H9 (cell line): Measurements from ENCODE around the gene CLMN. TPM values are rescaled to one million over a fixed set of nuclear protein-coding genes. Genes with fewer than 3 reads are reported as not detected.

Experiments used
- DNase-seq: peaks from one replicate; pipeline ENCODE4 v3.0.0-alpha.2; 2017
- H2AFZ ChIP-seq: one replicate; pipeline ENCODE4 v1.6.1; 2013; ENCODE audit warnings: mild to moderate bottlenecking, low read length, control low read depth, moderate library complexity
- H2AK5ac ChIP-seq: 2 replicates; pipeline ENCODE4 v1.6.1; 2013; ENCODE audit warnings: low read length, control low read depth, mixed read lengths; ENCODE audit not compliant: insufficient read length
- H2BK120ac ChIP-seq: one replicate; pipeline ENCODE4 v1.6.1; 2013; ENCODE audit warnings: low read depth, mild to moderate bottlenecking, low read length, control low read depth, inconsistent platforms; ENCODE audit not compliant: poor library complexity, severe bottlenecking
- H2BK12ac ChIP-seq: 2 replicates; pipeline ENCODE4 v1.6.1; 2013; ENCODE audit warnings: low read length, control low read depth, mixed read lengths, low read depth; ENCODE audit not compliant: insufficient read length
- H2BK15ac ChIP-seq: 2 replicates; pipeline ENCODE4 v1.6.1; 2013; ENCODE audit warnings: low read depth, low read length, control low read depth
- H2BK20ac ChIP-seq: one replicate; pipeline ENCODE4 v1.6.1; 2013; ENCODE audit warnings: low read depth, mild to moderate bottlenecking, low read length, control low read depth, inconsistent platforms; ENCODE audit not compliant: poor library complexity, severe bottlenecking
- H2BK5ac ChIP-seq: 2 replicates; pipeline ENCODE4 v1.6.1; 2013; ENCODE audit warnings: low read length, control low read depth, mixed read lengths; ENCODE audit not compliant: insufficient read length
- H3K14ac ChIP-seq: 2 replicates; pipeline ENCODE4 v1.6.1; 2013; ENCODE audit warnings: low read length, control low read depth; ENCODE audit not compliant: insufficient read depth
- H3K18ac ChIP-seq: 2 replicates; pipeline ENCODE4 v1.6.1; 2013; ENCODE audit warnings: low read depth, mild to moderate bottlenecking, mixed read lengths, low read length, control low read depth; ENCODE audit not compliant: insufficient read length
- H3K23ac ChIP-seq: 2 replicates; pipeline ENCODE4 v1.6.1; 2013; ENCODE audit warnings: low read length, control low read depth, mixed read lengths, low read depth; ENCODE audit not compliant: insufficient read length
- H3K23me2 ChIP-seq: 2 replicates; pipeline ENCODE4 v1.6.1; 2013; ENCODE audit warnings: low read depth, mild to moderate bottlenecking, mixed read lengths, low read length, control low read depth; ENCODE audit not compliant: insufficient read length, poor library complexity, severe bottlenecking
- H3K27ac ChIP-seq: 2 replicates; pipeline ENCODE4 v1.5.1; 2013; ENCODE audit warnings: low read length, control low read depth, mixed read lengths, low read depth; ENCODE audit not compliant: insufficient read length
- H3K27me3 ChIP-seq: 2 replicates; pipeline ENCODE4 v1.6.1; 2013; ENCODE audit warnings: low read length, control low read depth, inconsistent platforms; ENCODE audit not compliant: insufficient read depth
- H3K4ac ChIP-seq: 2 replicates; pipeline ENCODE4 v1.6.1; 2013; ENCODE audit warnings: low read depth, mild to moderate bottlenecking, control low read depth, inconsistent platforms, low read length, moderate library complexity
- H3K4me1 ChIP-seq: 2 replicates; pipeline ENCODE4 v1.6.1; 2013; ENCODE audit warnings: low read length, control low read depth, inconsistent platforms; ENCODE audit not compliant: insufficient read depth
- H3K4me2 ChIP-seq: 2 replicates; pipeline ENCODE4 v1.6.1; 2013; ENCODE audit warnings: low read length, control low read depth, mixed read lengths; ENCODE audit not compliant: insufficient read length, insufficient read depth
- H3K56ac ChIP-seq: 2 replicates; pipeline ENCODE4 v1.6.1; 2013; ENCODE audit warnings: low read depth, mild to moderate bottlenecking, mixed read lengths, low read length, control low read depth; ENCODE audit not compliant: insufficient read length
- H3K79me1 ChIP-seq: 2 replicates; pipeline ENCODE4 v1.6.1; 2013; ENCODE audit warnings: low read depth, mild to moderate bottlenecking, moderate library complexity, low read length, control low read depth, inconsistent platforms; ENCODE audit not compliant: insufficient read depth, poor library complexity, severe bottlenecking
- H3K79me2 ChIP-seq: 2 replicates; pipeline ENCODE4 v1.6.1; 2013; ENCODE audit warnings: low read length, control low read depth, inconsistent platforms; ENCODE audit not compliant: insufficient read depth
- H3K9ac ChIP-seq: 2 replicates; pipeline ENCODE4 v1.6.1; 2013; ENCODE audit warnings: low read length, control low read depth, mixed read lengths; ENCODE audit not compliant: insufficient read length; ENCODE audit errors: extremely low read depth
- H3K9me3 ChIP-seq: one replicate; pipeline ENCODE4 v1.6.1; 2013; ENCODE audit warnings: low read depth, low read length, inconsistent platforms; ENCODE audit not compliant: control insufficient read depth
- H3T11ph ChIP-seq: one replicate; pipeline ENCODE4 v1.6.1; 2013; ENCODE audit warnings: mild to moderate bottlenecking, low read length, control low read depth, inconsistent platforms
- H4K20me1 ChIP-seq: one replicate; pipeline ENCODE4 v1.6.1; 2013; ENCODE audit not compliant: control insufficient read depth, insufficient read length, insufficient read depth
- H4K5ac ChIP-seq: 2 replicates; pipeline ENCODE4 v1.6.1; 2013; ENCODE audit warnings: low read depth, mild to moderate bottlenecking, mixed read lengths, low read length, control low read depth; ENCODE audit not compliant: insufficient read length
- H4K8ac ChIP-seq: replicated peaks from 2 replicates; pipeline ENCODE4 v1.6.1; 2013; ENCODE audit warnings: low read length, control low read depth, mixed read lengths, low read depth; ENCODE audit not compliant: insufficient read length
- H4K91ac ChIP-seq: 2 replicates; pipeline ENCODE4 v1.6.1; 2013; ENCODE audit warnings: low read depth, mild to moderate bottlenecking, moderate library complexity, mixed read lengths, low read length, control low read depth; ENCODE audit not compliant: insufficient read length
- H3K27ac Mint-ChIP-seq, 3 experiments: 2 replicates in 2 of 3; 3 replicates in 1 of 3; pipeline ENCODE4 v1.8.0; 2020 to 2021; ENCODE audit warnings: mixed read lengths in 3 of 3, mild to moderate bottlenecking in 1 of 3, moderate library complexity in 1 of 3
- H3K27me3 Mint-ChIP-seq: 2 replicates; pipeline ENCODE4 v1.8.0; 2021; ENCODE audit warnings: low read depth, mild to moderate bottlenecking, moderate library complexity, mixed read lengths
- H3K36me3 Mint-ChIP-seq, 3 experiments: 2 replicates in 2 of 3; 3 replicates in 1 of 3; pipeline ENCODE4 v1.8.0; 2020 to 2021; ENCODE audit warnings: low read depth in 3 of 3, mixed read lengths in 3 of 3; ENCODE audit not compliant: insufficient read depth in 1 of 3
- H3K4me1 Mint-ChIP-seq, 2 experiments: 2 replicates each; pipeline ENCODE4 v1.8.0; 2020; ENCODE audit warnings: mixed read lengths in 2 of 2
- H3K4me3 Mint-ChIP-seq, 2 experiments: 2 replicates in 1 of 2; 3 replicates in 1 of 2; pipeline ENCODE4 v1.8.0; 2020 to 2021; ENCODE audit warnings: mild to moderate bottlenecking in 2 of 2, mixed read lengths in 2 of 2, moderate library complexity in 1 of 2
- H3K9me3 Mint-ChIP-seq, 2 experiments: 2 replicates in 1 of 2; 3 replicates in 1 of 2; pipeline ENCODE4 v1.8.0; 2020; ENCODE audit warnings: mild to moderate bottlenecking in 2 of 2, mixed read lengths in 2 of 2, moderate library complexity in 1 of 2
- CTCF ChIP-seq: fragments of 200-600 bp; sonication (generic); conservative IDR thresholded peaks from 3 replicates; pipeline ENCODE4 v1.8.0; 2021; ENCODE audit warnings: antibody characterized with exemption, mild to moderate bottlenecking
- WGBS: extraction: QIAGEN DNeasy Blood & Tissue Kit; methylation state at CpG from one replicate; pipeline ENCODE4 v1.1.7; 2013; ENCODE audit warnings: missing lambda C conversion rate, low lambda C conversion rate, mixed read lengths; ENCODE audit not compliant: insufficient read length; ENCODE audit errors: extremely low coverage; 5-methylcytosine and 5-hydroxymethylcytosine counted together
- total RNA-seq: library from RNA; stranded (reverse); gene quantifications from 2 replicates; pipeline ENCODE4 v1.2.1, GENCODE V29; 2021

The CLMN gene
- total RNA-seq, 1 experiment from 2014 or later, result 7.6 TPM

GRCh38 chr14:95261616-95262510 lies 57.8 kb downstream of the CLMN start:
- H2BK12ac ChIP-seq, result no peak overlapping the region
- no peaks in the 10 kb centered on the region; the same call in 1 of the 2 replicates for H3K79me2 ChIP-seq
- no peak overlapping the region for H3K14ac ChIP-seq
- no peak overlapping the region for H3K4ac ChIP-seq
- no peak overlapping the region for H3K23ac ChIP-seq
- no peak overlapping the region for H3K18ac ChIP-seq
- no peaks in the 10 kb centered on the region for H4K20me1 ChIP-seq
- H3K27ac Mint-ChIP-seq, result peak overlapping the region in 2 of 3 experiments; percentile 15 to 56; a peak in 4 of 7 replicates
- H3K9me3 Mint-ChIP-seq, result peaks cover 0 to 3% of the 10 kb centered on the region in 2 experiments; a peak in 2 of 5 replicates
- no peaks in the 10 kb centered on the region for H3K23me2 ChIP-seq
- no peak overlapping the region for H2AK5ac ChIP-seq
- H3K79me1 ChIP-seq, result no peaks in the 10 kb centered on the region
- H2BK15ac ChIP-seq, result no peak overlapping the region
- no peak overlapping the region for H3K56ac ChIP-seq
- no peak overlapping the region for H4K91ac ChIP-seq
- H3K4me2 ChIP-seq, result no peak overlapping the region
- H3K9ac ChIP-seq, result no peak overlapping the region
- no peaks in the 10 kb centered on the region for H3K27me3 Mint-ChIP-seq
- H3K27me3 ChIP-seq, result no peaks in the 10 kb centered on the region
- no peak overlapping the region for H2AFZ ChIP-seq
- H3K4me1 Mint-ChIP-seq, result peaks cover 9 to 12% of the 10 kb centered on the region in 2 experiments
- no peak overlapping the region for H3T11ph ChIP-seq
- no peak overlapping the region for H4K5ac ChIP-seq
- H2BK5ac ChIP-seq, result no peak overlapping the region
- no peak for DNase-seq
- no CpG with 5 or more reads among the region's 16 CpGs for WGBS
- H2BK120ac ChIP-seq, result no peak overlapping the region
- no peaks in the 10 kb centered on the region; a peak in 1 of 7 replicates for H3K36me3 Mint-ChIP-seq
- no peak overlapping the region for H2BK20ac ChIP-seq
- no peak overlapping the region for H3K27ac ChIP-seq
- H3K4me3 Mint-ChIP-seq, result no peak overlapping the region
- H3K4me1 ChIP-seq, result peaks cover 5% of the 10 kb centered on the region; the same call in 1 of the 2 replicates
- H4K8ac ChIP-seq, result no peak overlapping the region
- H3K9me3 ChIP-seq, result no peaks in the 10 kb centered on the region
- no peak for TF ChIP-seq CTCF
